Amniotic epithelial cell (primary cell): ENCODE measurements around the gene OR4F17.
"Not testable (repeated sequence)": the region's sequence is repeated elsewhere in the genome, so short reads cannot be mapped to it uniquely, and the experiment has no call there.

Experiments used
- DNase-seq: peaks from one replicate; pipeline ENCODE4 v3.0.0-alpha.2; 2010; ENCODE audit warnings: low read depth

The OR4F17 gene, protein sequence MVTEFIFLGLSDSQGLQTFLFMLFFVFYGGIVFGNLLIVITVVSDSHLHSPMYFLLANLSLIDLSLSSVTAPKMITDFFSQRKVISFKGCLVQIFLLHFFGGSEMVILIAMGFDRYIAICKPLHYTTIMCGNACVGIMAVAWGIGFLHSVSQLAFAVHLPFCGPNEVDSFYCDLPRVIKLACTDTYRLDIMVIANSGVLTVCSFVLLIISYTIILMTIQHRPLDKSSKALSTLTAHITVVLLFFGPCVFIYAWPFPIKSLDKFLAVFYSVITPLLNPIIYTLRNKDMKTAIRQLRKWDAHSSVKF

DNA sequence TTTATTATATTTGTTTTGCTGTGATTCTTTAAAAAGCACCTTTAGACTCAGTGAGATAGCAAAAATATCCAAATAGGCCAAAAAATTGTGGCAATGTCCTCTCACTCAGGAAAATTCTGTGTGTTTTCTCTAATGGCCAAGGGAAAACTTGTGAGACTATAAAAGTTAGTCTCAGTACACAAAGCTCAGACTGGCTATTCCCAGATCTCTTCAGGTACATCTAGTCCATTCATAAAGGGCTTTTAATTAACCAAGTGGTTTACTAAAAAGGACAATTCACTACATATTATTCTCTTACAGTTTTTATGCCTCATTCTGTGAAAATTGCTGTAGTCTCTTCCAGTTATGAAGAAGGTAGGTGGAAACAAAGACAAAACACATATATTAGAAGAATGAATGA lies at the start of gene OR4F17:
Gene OR4F17 (plus strand): TSS at position 301 of the 400 bp plus-strand sequence. CDS start 3,575 bp downstream, outside the sequence.
- not testable (repeated sequence) for DNase-seq

DNA sequence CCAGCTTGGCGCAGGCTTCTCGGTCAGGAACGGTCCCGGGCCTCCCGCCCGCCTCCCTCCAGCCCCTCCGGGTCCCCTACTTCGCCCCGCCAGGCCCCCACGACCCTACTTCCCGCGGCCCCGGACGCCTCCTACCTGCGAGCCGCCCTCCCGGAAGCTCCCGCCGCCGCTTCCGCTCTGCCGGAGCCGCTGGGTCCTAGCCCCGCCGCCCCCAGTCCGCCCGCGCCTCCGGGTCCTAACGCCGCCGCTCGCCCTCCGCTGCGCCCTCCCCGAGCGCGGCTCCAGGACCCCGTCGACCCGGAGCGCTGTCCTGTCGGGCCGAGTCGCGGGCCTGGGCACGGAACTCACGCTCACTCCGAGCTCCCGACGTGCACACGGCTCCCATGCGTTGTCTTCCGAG lies 36.1 kb upstream of the OR4F17 start:
- not testable (repeated sequence) for DNase-seq

DNA sequence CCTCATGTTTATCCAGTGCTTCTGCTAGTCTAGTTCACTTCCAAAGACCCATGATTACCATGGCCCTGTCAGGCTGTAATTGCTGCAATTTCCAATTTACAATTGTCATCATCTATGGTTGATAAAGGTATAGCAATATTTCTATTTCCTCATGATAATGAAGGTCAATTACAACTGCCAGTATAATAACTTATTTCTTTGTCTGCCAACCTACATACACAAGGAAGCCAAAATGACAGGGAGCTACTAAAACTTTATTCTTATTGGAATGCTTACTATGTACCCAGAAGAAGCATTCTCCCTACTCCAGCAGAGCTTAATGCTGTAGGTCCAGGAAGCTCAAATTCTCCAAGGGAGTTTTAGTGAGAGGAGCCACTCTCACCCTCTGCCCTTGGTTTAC lies 24.0 kb upstream of the OR4F17 start:
- not testable (repeated sequence) for DNase-seq

DNA sequence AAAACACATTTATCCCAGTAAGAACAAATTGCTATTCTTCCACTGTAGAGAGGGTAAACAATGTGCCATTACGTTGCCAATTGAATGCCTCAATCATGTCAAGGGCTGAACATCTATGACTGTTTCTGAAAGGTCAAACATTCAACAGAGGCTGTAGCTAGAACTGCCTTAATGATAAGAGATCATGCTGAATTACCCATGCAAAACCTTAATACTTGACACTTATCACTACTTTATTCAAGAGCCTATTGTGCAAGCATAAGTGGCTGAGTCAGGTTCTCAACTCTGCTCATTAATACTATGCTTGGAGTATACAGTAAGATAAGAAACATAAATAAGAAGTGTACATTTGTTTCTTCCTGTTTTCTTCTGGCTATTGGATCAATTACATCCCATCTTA lies 23.3 kb upstream of the OR4F17 start:
- DNase-seq, result not testable (repeated sequence)

DNA sequence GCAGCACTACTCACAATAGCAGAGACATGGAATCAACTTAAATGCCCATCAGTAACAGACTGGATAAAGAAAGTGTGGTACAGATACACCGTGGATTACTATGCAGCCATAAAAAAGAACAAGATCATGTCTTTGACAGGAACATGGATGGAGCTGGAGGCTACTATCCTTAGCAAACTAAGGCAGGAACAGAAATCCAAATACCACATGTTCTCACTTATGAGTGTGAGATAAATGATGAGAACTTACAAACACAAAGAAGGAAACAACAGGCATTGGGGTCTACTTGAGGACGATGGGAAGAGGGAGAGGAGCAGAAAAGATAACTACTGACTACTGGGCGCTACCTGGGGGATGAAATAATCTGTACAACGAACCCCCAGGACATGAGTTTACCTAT lies 16.2 kb upstream of the OR4F17 start:
- not testable (repeated sequence) for DNase-seq

DNA sequence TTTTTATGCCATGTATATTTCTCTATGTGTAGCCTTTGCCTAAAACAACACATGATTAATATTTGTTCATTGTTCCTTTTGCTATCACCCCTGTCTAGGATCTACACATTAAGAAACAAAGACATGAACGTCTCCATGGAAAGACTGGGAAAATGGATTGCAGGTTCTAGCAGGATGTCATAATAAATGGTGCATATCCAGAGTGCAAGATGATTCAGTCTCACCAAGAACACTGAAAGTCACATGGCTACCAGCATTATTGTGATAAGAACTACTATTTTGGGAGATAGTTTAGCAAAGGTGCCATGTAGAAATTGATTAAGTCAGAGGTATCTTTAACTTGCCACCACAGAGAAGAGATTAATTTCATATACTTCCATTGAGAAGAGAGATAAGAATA lies 12.1 kb upstream of the OR4F17 start:
- DNase-seq, result not testable (repeated sequence)

DNA sequence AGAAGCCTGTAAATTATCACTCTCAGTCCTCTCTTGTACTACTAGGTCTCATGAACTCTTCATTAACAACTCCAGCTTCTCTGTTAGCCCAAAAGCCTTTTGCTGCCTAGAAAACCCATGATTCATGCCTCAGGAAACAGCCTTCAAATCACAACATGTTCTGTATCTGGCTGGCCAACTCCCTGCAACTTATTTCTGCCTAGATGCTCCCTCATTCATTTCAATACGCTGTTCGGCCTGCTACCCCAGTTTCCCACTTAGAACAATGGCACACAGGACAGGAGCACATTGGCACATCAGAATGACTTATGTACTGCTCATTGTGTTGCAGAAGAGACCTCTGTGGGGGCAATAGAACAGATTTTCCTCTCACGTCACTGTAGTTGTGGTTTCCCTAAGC lies 9.3 kb upstream of the OR4F17 start:
- DNase-seq, result not testable (repeated sequence)

DNA sequence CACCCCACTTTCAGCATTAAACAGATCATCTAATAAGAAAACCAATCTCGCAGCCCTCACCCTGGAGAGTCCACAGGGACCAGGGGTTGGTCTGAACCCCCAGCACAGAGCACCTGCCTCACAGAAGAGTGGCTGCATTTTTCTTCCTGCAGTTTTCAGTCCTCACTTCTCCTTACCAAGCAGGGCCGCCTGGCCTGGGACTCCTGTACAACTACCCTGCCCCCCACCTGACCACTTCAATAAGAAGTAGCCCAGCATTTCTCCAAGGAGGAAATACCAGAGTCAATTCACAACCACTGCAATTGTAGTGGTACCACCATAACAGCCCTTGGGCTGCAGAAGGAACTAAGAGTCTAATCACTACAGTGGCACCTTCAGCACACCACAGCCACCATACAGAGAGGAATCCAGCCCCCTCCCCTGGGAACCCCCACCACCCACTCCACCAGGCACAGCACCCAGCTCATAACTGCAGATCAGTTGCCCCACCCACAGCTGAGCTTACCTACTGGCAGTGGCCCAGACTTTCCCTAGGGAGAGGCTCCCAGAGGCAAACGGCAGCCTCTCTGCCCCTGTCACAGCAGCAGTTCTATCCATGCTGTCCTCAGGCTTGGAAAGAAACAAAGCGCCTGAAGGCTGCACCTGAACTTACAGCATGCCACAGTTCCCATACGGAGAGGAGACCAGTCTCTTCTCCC lies 13.7 kb downstream of the OR4F17 start:
- DNase-seq, result not testable (repeated sequence)
